Measurements from ENCODE around the gene OLIG2.

OLIG2 gene

GRCh38 chr21:33030633-33031032 lies 4.9 kb downstream of the OLIG2 start:
- Histone ChIP-seq H3K4me1 (ENCODE audit: low read depth, poor library complexity, severe bottlenecking) (no peaks in the 10 kb centered on the region), H3K27ac (no peak overlapping the region), H3K36me3 (ENCODE audit: insufficient read depth) (no peaks in the 10 kb centered on the region), H3K9ac (no peak overlapping the region), H2AFZ (ENCODE audit: low read depth) (no peak overlapping the region), H4K20me1 (ENCODE audit: insufficient read depth) (no peaks in the 10 kb centered on the region), H3K27me3 (ENCODE audit: insufficient read depth, low read depth) (no peaks in the 10 kb centered on the region), H3K79me2 (ENCODE audit: insufficient read depth, low read depth) (no peaks in the 10 kb centered on the region), H3K4me2 (no peak overlapping the region), H3K4me3 (IDR thresholded peaks at IDR 0.05; ENCODE audit: insufficient read depth, low read depth, low read length) (no peak overlapping the region)
- no peak for TF ChIP-seq CTCF (conservative IDR thresholded peaks at IDR 0.05; ENCODE audit: low read depth, low read length)

- Histone ChIP-seq H3K4me2 (no peak overlapping the region), H2AFZ (ENCODE audit: low read depth) (no peak overlapping the region), H3K36me3 (ENCODE audit: insufficient read depth) (no peaks in the 10 kb centered on the region), H3K27ac (no peak overlapping the region), H3K79me2 (ENCODE audit: insufficient read depth, low read depth) (no peaks in the 10 kb centered on the region), H3K4me1 (ENCODE audit: low read depth, poor library complexity, severe bottlenecking) (peaks cover 4% of the 10 kb centered on the region), H3K4me3 (IDR thresholded peaks at IDR 0.05; ENCODE audit: insufficient read depth, low read depth, low read length) (no peak overlapping the region), H4K20me1 (ENCODE audit: insufficient read depth) (no peaks in the 10 kb centered on the region), H3K27me3 (ENCODE audit: insufficient read depth, low read depth) (no peaks in the 10 kb centered on the region), H3K9ac (no peak overlapping the region)
- no peak for TF ChIP-seq CTCF (conservative IDR thresholded peaks at IDR 0.05; ENCODE audit: low read depth, low read length)
Observed at GRCh38 chr21:33031152-33031911, 5.6 kb downstream of the OLIG2 start.

GRCh38 chr21:33032434-33033047 lies 6.8 kb downstream of the OLIG2 start:
- Histone ChIP-seq H3K9ac (no peak overlapping the region), H3K27ac (no peak overlapping the region), H2AFZ (ENCODE audit: low read depth) (no peak overlapping the region), H3K4me2 (no peak overlapping the region), H3K36me3 (ENCODE audit: insufficient read depth) (no peaks in the 10 kb centered on the region), H3K79me2 (ENCODE audit: insufficient read depth, low read depth) (no peaks in the 10 kb centered on the region), H4K20me1 (ENCODE audit: insufficient read depth) (no peaks in the 10 kb centered on the region), H3K4me1 (ENCODE audit: low read depth, poor library complexity, severe bottlenecking) (peaks cover 10% of the 10 kb centered on the region), H3K4me3 (IDR thresholded peaks at IDR 0.05; ENCODE audit: insufficient read depth, low read depth, low read length) (no peak overlapping the region), H3K27me3 (ENCODE audit: insufficient read depth, low read depth) (no peaks in the 10 kb centered on the region)
- TF ChIP-seq CTCF (conservative IDR thresholded peaks at IDR 0.05; ENCODE audit: low read depth, low read length), result no peak

- no peak overlapping the region for H3K4me3 ChIP-seq (IDR thresholded peaks at IDR 0.05; ENCODE audit: insufficient read depth, low read depth, low read length)
- no peaks in the 10 kb centered on the region for H3K27me3 ChIP-seq (ENCODE audit: insufficient read depth, low read depth)
- H3K9ac ChIP-seq, result no peak overlapping the region
- no peak for TF ChIP-seq CTCF (conservative IDR thresholded peaks at IDR 0.05; ENCODE audit: low read depth, low read length)
- H3K27ac ChIP-seq, result no peak overlapping the region
- H3K79me2 ChIP-seq (ENCODE audit: insufficient read depth, low read depth), result no peaks in the 10 kb centered on the region
- no peak overlapping the region for H2AFZ ChIP-seq (ENCODE audit: low read depth)
- H3K4me2 ChIP-seq, result no peak overlapping the region
- H3K4me1 ChIP-seq (ENCODE audit: low read depth, poor library complexity, severe bottlenecking), result peaks cover 10% of the 10 kb centered on the region
- H3K36me3 ChIP-seq (ENCODE audit: insufficient read depth), result no peaks in the 10 kb centered on the region
- no peaks in the 10 kb centered on the region for H4K20me1 ChIP-seq (ENCODE audit: insufficient read depth)
Observed at GRCh38 chr21:33033094-33033951, 7.6 kb downstream of the OLIG2 start.
